GM12801 (cell line): ENCODE results near the gene NDUFS7.

ENCODE experiments used
- TF ChIP-seq, protein P1 (sequence below): IDR thresholded peaks from one replicate; pipeline ENCODE4 v1.5.1; 2011; ENCODE audit warnings: control low read depth; ENCODE audit not compliant: insufficient read length; ENCODE audit errors: extremely low read depth

Gene NDUFS7

DNA sequence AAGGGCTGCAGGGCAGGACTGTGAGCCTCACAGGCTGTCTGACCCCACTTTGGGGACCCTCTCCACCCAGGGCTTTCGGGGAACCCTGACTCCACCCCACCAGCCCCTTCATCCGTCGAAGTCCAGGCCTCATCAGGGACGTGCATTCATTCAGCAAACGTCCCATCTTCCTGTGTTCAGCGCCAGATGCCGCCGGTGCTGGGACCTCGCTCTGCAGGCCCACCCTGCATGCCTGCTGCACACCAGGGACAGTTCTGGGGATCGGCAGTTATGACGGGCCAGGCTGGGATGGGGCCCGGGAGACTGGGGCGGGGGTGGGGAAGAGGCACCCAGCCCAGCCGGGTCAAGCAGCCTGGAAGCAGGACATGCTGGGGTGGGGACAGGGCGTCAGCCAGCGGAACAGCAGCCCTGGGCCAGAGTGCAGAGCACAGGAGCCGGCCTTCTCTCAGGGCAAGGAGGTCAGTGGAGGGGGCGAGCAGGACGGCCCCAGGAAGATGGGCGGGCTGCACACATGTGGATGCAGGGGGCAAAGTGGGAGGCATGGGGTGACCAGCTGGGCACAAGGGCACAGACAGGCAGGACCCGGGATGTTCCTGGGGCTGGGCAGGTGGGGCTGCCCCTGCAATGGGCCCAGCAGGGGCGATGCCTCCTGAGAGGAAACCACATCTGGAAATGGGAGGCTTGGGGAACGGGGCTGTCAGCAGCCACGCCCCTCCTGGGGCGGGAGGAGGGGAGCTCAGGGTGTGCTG is 12.5 kb downstream of the NDUFS7 start:
- TF ChIP-seq, protein P1, sequence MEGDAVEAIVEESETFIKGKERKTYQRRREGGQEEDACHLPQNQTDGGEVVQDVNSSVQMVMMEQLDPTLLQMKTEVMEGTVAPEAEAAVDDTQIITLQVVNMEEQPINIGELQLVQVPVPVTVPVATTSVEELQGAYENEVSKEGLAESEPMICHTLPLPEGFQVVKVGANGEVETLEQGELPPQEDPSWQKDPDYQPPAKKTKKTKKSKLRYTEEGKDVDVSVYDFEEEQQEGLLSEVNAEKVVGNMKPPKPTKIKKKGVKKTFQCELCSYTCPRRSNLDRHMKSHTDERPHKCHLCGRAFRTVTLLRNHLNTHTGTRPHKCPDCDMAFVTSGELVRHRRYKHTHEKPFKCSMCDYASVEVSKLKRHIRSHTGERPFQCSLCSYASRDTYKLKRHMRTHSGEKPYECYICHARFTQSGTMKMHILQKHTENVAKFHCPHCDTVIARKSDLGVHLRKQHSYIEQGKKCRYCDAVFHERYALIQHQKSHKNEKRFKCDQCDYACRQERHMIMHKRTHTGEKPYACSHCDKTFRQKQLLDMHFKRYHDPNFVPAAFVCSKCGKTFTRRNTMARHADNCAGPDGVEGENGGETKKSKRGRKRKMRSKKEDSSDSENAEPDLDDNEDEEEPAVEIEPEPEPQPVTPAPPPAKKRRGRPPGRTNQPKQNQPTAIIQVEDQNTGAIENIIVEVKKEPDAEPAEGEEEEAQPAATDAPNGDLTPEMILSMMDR = no peak

DNA sequence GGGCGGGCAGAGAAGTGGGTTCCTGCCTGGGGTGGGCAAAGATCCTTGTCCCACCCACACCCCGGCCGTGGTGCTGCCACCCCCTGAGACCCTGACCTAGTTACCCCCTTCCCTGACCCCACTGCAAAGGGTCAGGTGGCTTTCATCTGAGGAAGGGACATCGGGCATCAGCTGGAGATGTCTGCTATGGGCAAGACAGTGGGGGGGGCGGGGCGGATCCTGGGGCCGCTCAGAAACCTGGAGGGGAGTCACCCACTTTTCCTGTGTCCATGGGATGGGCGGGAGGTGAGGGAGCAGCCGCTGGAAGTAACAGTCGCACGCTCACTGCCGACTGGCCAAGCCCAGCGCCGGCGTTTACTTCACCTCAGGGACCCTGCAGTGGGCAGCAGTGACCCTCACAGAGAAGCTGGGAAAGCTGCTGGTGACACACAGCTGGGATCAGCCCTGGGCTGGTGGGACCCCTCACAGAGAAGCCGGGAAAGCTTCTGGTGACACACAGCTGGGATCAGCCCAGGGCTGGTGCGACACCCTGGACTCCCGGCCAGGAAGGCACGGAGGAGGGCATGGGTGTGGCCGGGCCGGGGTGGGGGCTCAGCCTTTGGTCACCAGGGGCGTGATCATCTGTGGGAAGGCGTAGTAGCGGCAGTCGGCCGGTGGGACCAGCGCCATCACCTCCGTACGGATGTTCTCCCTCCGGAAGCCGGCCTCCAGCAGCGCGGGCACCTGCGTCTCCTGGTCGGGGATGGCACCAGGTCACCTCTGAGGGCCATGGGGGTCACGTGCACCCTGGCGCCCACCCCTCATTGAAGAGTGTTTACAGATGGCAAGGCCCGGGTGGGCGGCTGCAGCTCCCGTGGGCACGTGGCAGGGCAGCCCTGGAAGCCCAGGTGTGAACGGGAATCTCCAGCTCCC is 13.3 kb downstream of the NDUFS7 start:
- TF ChIP-seq, protein P1 = no peak

DNA sequence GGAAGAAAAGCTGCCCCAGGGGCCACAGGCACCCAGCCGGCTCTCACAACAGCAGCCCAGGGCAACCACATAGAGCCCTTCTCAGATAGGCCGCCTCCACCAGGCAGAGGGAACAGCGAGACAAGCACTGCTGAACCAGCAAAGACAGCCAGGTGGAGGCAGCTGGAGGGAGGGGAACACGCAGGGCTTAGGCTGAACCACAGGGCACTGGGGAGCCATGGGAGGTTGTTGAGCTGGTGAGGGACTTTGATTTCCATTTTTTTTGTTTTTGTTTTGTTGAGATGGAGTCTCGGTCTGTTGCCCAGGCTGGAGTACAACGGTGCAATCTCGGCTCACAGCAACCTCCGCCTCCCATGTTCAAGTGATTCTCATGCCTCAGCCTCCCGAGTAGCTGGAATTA is 14.1 kb downstream of the NDUFS7 start:
- TF ChIP-seq, protein P1 = no peak

DNA sequence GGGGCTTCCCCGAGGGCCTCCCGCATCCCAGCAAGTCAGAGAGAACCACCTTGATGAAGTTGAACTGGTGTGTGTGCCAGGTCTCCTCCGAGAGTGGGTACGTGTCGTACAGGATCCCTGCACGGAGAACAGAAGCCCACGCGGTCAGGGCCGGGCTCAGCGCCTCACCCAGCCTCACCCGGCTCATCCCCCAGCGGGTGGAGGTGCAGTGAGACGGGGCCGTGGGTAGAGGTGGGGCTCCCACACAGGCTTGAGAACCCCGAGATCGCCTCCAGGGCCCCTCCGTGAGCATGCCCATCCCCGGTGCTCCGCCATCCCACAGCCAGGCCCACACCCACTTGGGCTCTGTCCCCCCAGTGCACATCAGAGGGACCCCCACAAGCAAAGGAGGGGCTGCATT is 15.4 kb downstream of the NDUFS7 start:
- TF ChIP-seq, protein P1 = no peak

DNA sequence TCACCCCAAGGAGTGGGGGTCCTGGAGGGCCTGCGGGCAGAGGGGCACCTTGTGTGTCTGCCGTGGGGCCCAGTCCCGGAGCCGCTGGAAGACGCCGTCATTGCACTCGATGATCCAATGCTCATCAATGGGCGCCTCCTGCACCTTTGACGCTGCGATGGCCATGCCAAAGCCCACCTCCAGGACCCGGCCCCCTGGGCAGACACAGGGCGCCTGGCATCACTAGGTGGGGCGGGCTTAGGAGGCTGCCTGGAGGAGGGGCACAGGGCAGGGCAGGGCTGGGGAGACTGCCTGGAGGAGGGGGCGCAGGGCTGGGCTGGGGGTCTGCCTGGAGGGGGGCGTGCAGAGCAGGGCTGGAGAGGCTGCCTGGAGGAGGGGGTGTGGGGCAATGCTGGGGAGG is 16.0 kb downstream of the NDUFS7 start:
- TF ChIP-seq, protein P1 = no peak

DNA sequence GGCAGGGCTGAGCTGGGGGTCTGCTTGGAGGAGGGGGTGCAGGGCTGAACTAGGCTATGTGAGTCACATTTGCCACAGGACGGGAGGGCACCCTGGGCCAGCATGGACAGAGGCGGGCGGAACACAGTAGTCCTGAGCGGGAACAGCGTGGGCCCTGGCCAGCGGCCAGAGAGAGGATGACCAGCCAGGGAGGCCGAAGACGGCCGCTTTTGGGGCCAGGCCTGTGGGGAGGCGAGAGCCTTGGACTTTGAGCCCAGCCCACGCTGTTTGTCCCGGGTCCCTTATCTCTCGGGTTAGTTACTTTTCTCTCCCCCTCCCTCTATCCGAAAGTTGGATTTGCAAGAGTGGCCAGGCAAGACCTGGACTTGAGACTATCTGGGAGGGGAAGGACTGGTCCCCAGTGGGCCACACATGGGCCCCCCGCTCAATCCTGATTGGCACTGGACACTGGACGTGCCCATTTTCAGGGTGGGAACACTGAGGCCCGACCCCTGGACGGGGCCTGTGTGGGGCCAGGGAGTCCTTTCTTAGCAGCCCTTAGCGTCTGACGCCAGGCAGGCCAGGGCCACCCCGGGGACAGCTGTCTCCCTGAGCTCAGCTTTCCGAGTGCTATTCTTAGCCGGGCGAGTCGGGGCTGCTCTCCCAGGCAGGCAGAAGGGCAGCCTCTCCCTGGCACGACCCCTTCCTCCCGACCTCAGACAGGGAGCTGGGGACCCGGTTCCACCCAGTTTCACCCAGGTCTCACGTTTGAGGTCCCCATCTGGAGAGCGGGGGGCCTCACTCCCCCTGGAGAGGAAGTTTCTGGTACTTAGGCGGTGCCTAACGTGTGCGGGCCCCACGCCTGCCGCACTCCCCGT is 16.8 kb downstream of the NDUFS7 start:
- TF ChIP-seq, protein P1 = no peak
